IMR-90 (cell line): ENCODE data around the gene RXFP2.

Experiments used
- BHLHE40 ChIP-seq: fragments of 150-350 bp; IDR thresholded peaks from 2 replicates; pipeline ENCODE4 v1.6.1; 2016; ENCODE audit warnings: mild to moderate bottlenecking, low read depth, low read length
- CEBPB ChIP-seq: IDR thresholded peaks from 2 replicates; pipeline ENCODE4 v1.6.1; 2012; ENCODE audit warnings: low read depth, low read length, improper control_type of control experiment
- CTCF ChIP-seq: conservative IDR thresholded peaks from 2 replicates; pipeline ENCODE4 v1.5.1; 2012; ENCODE audit warnings: mild to moderate bottlenecking, low read depth, low read length, improper control_type of control experiment
- ELK1 ChIP-seq: fragments of 150-350 bp; IDR thresholded peaks from 2 replicates; pipeline ENCODE4 v1.6.1; 2016; ENCODE audit warnings: low read depth, mild to moderate bottlenecking, low read length, moderate library complexity, borderline replicate concordance
- FOS ChIP-seq: fragments of 150-350 bp; IDR thresholded peaks from 2 replicates; pipeline ENCODE4 v1.6.1; 2016; ENCODE audit warnings: low read depth, low read length
- MAFK ChIP-seq: IDR thresholded peaks from 2 replicates; pipeline ENCODE4 v1.6.1; 2012; ENCODE audit warnings: low read depth, low read length, improper control_type of control experiment
- MXI1 ChIP-seq: IDR thresholded peaks from 2 replicates; pipeline ENCODE4 v1.6.1; 2012; ENCODE audit warnings: low read depth, mild to moderate bottlenecking, low read length, moderate library complexity, borderline replicate concordance
- POLR2A ChIP-seq: IDR thresholded peaks from 2 replicates; pipeline ENCODE4 v1.6.1; 2012; ENCODE audit warnings: mild to moderate bottlenecking, low read depth, low read length
- RAD21 ChIP-seq: IDR thresholded peaks from 2 replicates; pipeline ENCODE4 v1.6.1; 2012; ENCODE audit warnings: low read length, improper control_type of control experiment
- RFX5 ChIP-seq: IDR thresholded peaks from 2 replicates; pipeline ENCODE4 v1.8.0; 2012; ENCODE audit warnings: low read depth, mild to moderate bottlenecking, low read length, moderate library complexity
- SMC3 ChIP-seq: fragments of 150-350 bp; IDR thresholded peaks from 2 replicates; pipeline ENCODE4 v1.6.1; 2016; ENCODE audit warnings: low read depth, mild to moderate bottlenecking, antibody characterized with exemption, low read length, moderate library complexity

GRCh38 chr13:31797154-31797775, 57.9 kb downstream of the RXFP2 start:
- TF ChIP-seq RAD21 (peak; percentile 76), CTCF (peak; percentile 69), ELK1 (no peak), POLR2A (no peak), CEBPB (no peak), SMC3 (peak; percentile 83), MXI1 (no peak), BHLHE40 (no peak), RFX5 (no peak), MAFK (no peak), FOS (no peak)
